ENCODE data around the gene CES2. TPM values are rescaled to one million over a fixed set of nuclear protein-coding genes. Genes with fewer than 3 reads are reported as not detected.
"Not testable (repeated sequence)": the region's sequence is repeated elsewhere in the genome, so short reads cannot be mapped to it uniquely, and the experiment has no call there.

CES2 gene
- total RNA-seq, 2 donors from 2014 or later, result 27.6 to 48.0 TPM

GRCh38 chr16:66926961-66927436, 8.3 kb upstream of the CES2 start:
- intact Hi-C loops (cut with DNase I), result no loop called here
- peak; percentile 66 for DNase-seq
- ATAC-seq, result peak in 1 of 2 donors; percentile 28

- DNase-seq, result peak; percentile 65
- intact Hi-C loops (cut with DNase I), result loop anchor here in 1 of 2 donors (1.0 kb wide), 1 partner anchor 25 kb away; no protein-coding TSS in a partner anchor
- ATAC-seq, result peak in 1 of 2 donors; percentile 21
These were observed 7.2 kb upstream of the CES2 start for GRCh38 chr16:66927918-66928649.

- intact Hi-C loops (cut with DNase I), result loop anchor here in 1 of 2 donors (1.0 kb wide), 1 partner anchor 26 kb away; no protein-coding TSS in a partner anchor
- no peak for DNase-seq
- no peak for ATAC-seq
These were observed 6.5 kb upstream of the CES2 start for GRCh38 chr16:66928702-66929388.

GRCh38 chr16:66930189-66930588, 5.1 kb upstream of the CES2 start:
- intact Hi-C loops (cut with DNase I), result no loop called here
- peak in 1 of 2 donors; percentile 10 for ATAC-seq
- peak; percentile 74 for DNase-seq

- DNase-seq, result no peak
- intact Hi-C loops (cut with DNase I), result no loop called here
- no peak for ATAC-seq
These were observed 3.7 kb upstream of the CES2 start for GRCh38 chr16:66931665-66932064.

- intact Hi-C loops (cut with DNase I), result no loop called here
These were observed 3.2 kb upstream of the CES2 start for GRCh38 chr16:66932076-66932475.

GRCh38 chr16:66933776-66934137, 1.6 kb upstream of the CES2 start:
- intact Hi-C loops (cut with DNase I), result no loop called here
- DNase-seq, result no peak
- ATAC-seq, result peak in 1 of 2 donors; percentile 1

More at GRCh38 chr16:66932076-66932475, 3.2 kb upstream of the CES2 start:
- ATAC-seq (no peak), DNase-seq (no peak)

GRCh38 chr16:66934138-66934838, 1.0 kb upstream of the CES2 start, which contains the start of gene CIAO2B:
Gene CIAO2B, minus strand, starts transcription at chr16:66934402. Its CDS starts 38 bp downstream, at chr16:66934364.
- ATAC-seq (peak; percentile 86 to 89), DNase-seq (peak; percentile 92)
- intact Hi-C loops (cut with DNase I), result no loop called here

- ATAC-seq; DNase-seq; intact Hi-C loops (cut with DNase I): not testable (repeated sequence)
These were observed 440 bp upstream of the CES2 start for GRCh38 chr16:66934839-66935313.

- intact Hi-C loops (cut with DNase I), result no loop called here
- ATAC-seq, result no peak
- DNase-seq, result no peak
These were observed 1.1 kb downstream of the CES2 start for GRCh38 chr16:66936462-66936861.

- intact Hi-C loops (cut with DNase I), result no loop called here
- DNase-seq (no peak), ATAC-seq (no peak)
These were observed 1.7 kb downstream of the CES2 start for GRCh38 chr16:66936889-66937554.

- intact Hi-C loops (cut with DNase I), result no loop called here
- ATAC-seq, result no peak
- DNase-seq, result no peak
These were observed 2.5 kb downstream of the CES2 start for GRCh38 chr16:66937725-66938337.

- no peak for ATAC-seq
- intact Hi-C loops (cut with DNase I), result no loop called here
- DNase-seq, result no peak
These were observed 4.0 kb downstream of the CES2 start for GRCh38 chr16:66939366-66939765.

- intact Hi-C loops (cut with DNase I), result no loop called here
- DNase-seq, result no peak
- no peak for ATAC-seq
These were observed 4.9 kb downstream of the CES2 start for GRCh38 chr16:66940236-66940635.

- DNase-seq (no peak), ATAC-seq (no peak)
- intact Hi-C loops (cut with DNase I), result no loop called here
These were observed 7.7 kb downstream of the CES2 start for GRCh38 chr16:66942981-66943380.

GRCh38 chr16:66943426-66944053, 8.2 kb downstream of the CES2 start:
- intact Hi-C loops (cut with DNase I), result no loop called here
- DNase-seq (no peak), ATAC-seq (no peak)

GRCh38 chr16:66944054-66944441, 8.7 kb downstream of the CES2 start:
- intact Hi-C loops (cut with DNase I), result no loop called here
- ATAC-seq, result no peak

GRCh38 chr16:66944971-66945370, 9.7 kb downstream of the CES2 start:
- intact Hi-C loops (cut with DNase I), result loop anchor here in 1 of 2 donors (5.0 kb wide), 1 partner anchor 48 kb away; no protein-coding TSS in a partner anchor

More at GRCh38 chr16:66944054-66944441, 8.7 kb downstream of the CES2 start:
- DNase-seq, result no peak

More at GRCh38 chr16:66944971-66945370, 9.7 kb downstream of the CES2 start:
- not testable (repeated sequence) for DNase-seq, ATAC-seq
